MV-4-11 (cell line): ENCODE measurements around the gene ALDH1L1.

Experiments used
- DNase-seq: peaks from one replicate; lab custom pipeline; 2025; lab: John Stamatoyannopoulos, UW

ALDH1L1 gene

GRCh38 chr3:126118591-126118990 lies 61.8 kb downstream of the ALDH1L1 start:
- DNase-seq = no peak

DNA sequence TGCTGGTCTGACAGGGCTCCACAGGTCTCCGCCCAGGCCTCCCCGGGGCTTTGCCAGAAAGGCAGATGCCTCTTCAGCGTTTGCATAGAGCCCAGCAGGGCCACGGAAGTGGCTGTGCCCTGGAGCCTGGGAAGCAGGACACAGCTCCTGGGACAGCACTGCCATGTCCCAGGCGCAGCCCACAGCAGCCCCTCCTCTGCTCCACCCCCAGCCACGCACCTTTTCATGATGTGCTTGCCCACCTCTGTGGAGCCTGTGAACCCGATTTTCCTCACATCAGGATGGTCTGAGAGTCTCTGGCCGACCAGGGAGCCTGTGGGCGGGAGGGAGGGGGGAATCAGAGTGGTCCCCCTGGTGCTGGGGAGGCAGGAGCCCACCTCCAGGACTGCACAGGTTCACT lies 62.6 kb downstream of the ALDH1L1 start:
- DNase-seq = no peak

- DNase-seq = no peak
Measured at GRCh38 chr3:126117212-126117611, 63.2 kb downstream of the ALDH1L1 start.

DNA sequence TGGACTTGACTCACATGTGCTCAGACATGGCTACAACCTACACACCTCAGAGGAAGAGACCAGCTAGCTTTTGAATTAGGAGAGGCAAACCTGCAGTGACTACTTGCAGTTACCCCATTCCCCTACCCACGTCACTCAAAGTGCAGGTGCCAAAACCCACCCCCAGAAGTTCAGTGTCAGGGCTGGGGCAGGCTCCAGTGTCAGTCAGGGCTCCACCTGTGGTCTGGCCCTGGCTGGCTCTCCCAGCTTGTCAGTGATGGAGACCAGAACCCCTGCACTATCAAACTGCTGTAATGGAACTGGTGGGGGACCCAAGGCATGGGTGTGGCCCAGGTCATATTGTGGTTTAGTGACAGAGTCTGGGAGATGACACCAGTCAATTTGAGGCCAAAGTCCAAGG lies 63.9 kb downstream of the ALDH1L1 start:
- no peak for DNase-seq

GRCh38 chr3:126114443-126115386 lies 65.7 kb downstream of the ALDH1L1 start:
- no peak for DNase-seq

GRCh38 chr3:126113733-126114442 lies 66.5 kb downstream of the ALDH1L1 start:
- DNase-seq = no peak

DNA sequence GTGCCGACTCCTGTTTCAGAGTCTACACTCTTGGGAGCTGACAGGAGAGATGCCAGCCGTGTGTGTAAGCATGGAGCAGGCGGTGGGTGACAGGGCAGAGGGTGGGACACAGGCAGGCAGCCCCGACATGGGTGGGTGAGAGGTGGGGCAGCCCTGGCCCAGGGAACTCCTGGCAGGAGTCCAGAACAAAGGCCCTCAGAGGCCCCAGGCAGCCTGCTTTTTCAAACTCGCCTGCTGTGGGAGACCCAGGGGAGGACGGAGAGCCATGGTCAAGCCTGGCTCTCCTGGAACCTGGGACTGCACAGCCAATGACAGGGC lies 67.2 kb downstream of the ALDH1L1 start:
- DNase-seq = no peak

- DNase-seq = no peak
Measured at GRCh38 chr3:126112531-126113237, 67.7 kb downstream of the ALDH1L1 start.

- DNase-seq = no peak
Measured at GRCh38 chr3:126111566-126112475, 68.6 kb downstream of the ALDH1L1 start.

- DNase-seq = no peak
Measured at GRCh38 chr3:126111126-126111551, 69.2 kb downstream of the ALDH1L1 start.

GRCh38 chr3:126110431-126111125 lies 69.8 kb downstream of the ALDH1L1 start:
- no peak for DNase-seq

DNA sequence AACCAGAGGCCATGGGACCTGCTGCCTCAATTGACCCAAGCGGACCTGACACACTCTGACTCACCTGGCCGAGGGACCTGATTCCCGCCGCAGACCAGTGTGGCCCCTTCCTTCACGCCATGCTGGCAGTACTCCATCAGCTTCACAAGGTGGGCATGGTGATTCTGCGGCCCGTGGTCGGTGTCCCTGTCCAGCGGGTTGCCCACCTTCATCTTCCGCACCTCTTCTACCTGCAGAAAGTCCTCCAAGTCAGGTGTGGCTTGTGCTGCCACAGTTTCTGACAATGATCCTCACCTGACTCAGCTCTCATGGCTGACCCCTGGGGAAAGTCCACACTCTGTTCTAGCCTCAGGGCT lies 70.5 kb downstream of the ALDH1L1 start:
- no peak for DNase-seq

- DNase-seq = no peak
Measured at GRCh38 chr3:126109146-126109879, 71.1 kb downstream of the ALDH1L1 start.

DNA sequence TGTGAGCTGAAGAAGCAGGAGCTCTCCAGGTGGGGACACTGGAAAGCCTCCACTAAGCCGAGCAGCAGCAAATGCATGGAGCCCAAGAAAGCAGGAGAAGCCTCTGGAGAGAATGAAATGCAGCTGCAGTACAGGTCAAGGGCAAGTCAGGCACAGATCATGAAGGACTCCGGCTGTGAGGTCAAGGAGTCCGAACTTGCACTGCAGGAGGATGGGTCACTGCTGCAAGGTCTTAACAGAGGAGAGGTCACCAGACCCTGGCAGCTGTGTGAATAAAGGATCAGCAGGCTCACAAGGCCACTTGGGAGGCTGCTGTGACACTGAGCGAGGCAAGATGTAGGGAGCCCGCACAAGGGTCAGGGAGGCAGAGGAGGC lies 71.7 kb downstream of the ALDH1L1 start:
- DNase-seq = no peak

- no peak for DNase-seq
Measured at GRCh38 chr3:126107957-126108675, 72.3 kb downstream of the ALDH1L1 start.

- DNase-seq = no peak
Measured at GRCh38 chr3:126107203-126107939, 73.0 kb downstream of the ALDH1L1 start.

- DNase-seq = no peak
Measured at GRCh38 chr3:126106336-126107202, 73.8 kb downstream of the ALDH1L1 start.

DNA sequence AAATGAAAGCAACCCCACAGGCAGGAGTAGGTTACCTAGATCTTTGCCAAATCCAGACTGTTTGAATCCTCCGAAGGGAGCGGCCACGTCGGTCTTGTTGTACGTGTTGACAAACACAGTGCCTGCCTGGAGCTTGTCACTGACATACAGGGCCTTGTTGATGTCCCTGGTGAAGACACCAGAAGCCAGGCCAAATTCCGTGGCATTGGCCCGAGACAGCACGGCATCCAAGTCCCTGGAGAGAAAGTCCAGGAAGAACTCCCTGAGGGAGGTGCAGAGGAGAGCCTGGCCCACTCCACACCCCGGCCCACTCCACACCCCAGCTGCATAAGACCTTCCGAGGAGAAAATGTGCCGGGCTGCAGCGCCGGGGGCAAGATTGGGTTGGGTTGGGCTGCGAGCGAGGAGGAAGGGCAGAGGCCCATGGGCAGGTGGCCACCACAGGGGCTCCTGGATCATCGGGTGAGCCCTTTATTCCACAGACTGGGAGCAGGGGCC lies 74.6 kb downstream of the ALDH1L1 start:
- DNase-seq = no peak
